ENCODE measurements around the gene SLC6A17. TPM values are rescaled to one million over a fixed set of nuclear protein-coding genes. Genes with fewer than 3 reads are reported as not detected.

Gene SLC6A17
- total and polyA plus RNA-seq, 5 experiments from 2014 or later, result not detected

DNA sequence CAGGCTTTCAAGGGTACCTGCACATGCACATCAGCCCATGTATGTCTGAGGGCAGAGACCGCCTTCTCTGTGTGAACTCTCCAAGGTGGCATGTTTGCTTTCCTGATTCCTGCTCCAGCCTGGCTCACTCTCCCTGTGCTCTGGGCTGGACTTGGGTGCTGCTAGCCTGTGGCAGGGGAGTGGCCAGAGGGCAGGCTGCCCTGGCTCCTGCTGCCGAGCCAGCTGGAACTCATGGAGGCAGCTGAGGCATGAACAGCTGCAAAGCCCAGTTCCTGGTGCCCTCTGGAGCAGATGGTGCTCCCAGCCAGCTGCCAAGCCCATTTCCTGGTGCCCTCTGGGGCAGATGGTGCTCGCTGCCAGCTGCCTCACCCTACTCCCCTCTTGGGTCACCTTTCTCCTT lies 30.5 kb upstream of the SLC6A17 start:
- Mint-ChIP-seq H3K27me3 (peaks cover 10 to 39% (median 23%) of the 10 kb centered on the region in 5 donors), H3K4me3 (no peak overlapping the region), H3K4me1 (peaks cover 0 to 7% (median 2%) of the 10 kb centered on the region in 4 donors), H3K27ac (peak overlapping the region in 1 of 10 donors; percentile 26), H3K36me3 (peaks cover 0 to 4% (median 0%) of the 10 kb centered on the region in 3 donors), H3K9me3 (peaks cover 0 to 14% (median 5%) of the 10 kb centered on the region in 9 donors)
- POLR2A ChIA-PET, result no interaction called here
- DNase-seq (peak in 1 of 10 donors; percentile 37), ATAC-seq (no peak)

DNA sequence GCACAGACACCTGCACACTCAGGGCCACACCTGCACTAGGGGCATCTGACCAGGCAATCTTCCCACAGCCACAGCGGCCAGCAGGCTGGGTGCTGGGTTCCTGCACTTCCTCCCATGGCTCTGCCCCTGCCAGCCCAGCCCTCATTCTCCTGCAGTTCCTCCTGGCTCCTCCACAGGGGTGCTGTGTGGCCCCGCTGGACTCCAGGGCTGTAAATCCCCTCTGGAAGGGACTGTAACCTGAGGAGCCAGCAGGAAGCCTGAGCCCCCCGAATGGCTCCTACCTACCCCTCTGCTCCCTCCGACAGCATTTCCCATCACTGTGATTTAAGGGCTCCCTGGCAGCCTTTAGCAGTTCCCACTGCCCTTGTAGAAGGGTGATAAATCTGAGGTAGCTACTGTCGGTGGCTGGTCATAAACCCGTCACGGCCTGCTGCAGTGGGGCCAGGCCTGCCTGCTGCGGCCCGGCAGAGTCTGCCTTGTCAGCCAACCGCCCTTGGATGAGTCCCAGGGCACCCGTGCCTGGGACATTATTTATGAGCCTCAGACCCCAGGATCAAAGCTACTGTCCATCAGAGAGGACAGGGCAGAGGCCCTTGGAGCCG lies 29.2 kb upstream of the SLC6A17 start:
- DNase-seq (no peak), ATAC-seq (no peak)
- Mint-ChIP-seq H3K9me3 (peaks cover 0 to 18% (median 9%) of the 10 kb centered on the region in 9 donors), H3K27ac (no peak overlapping the region), H3K27me3 (peaks cover 11 to 41% (median 31%) of the 10 kb centered on the region in 5 donors), H3K36me3 (peaks cover 0 to 11% (median 0%) of the 10 kb centered on the region in 3 donors), H3K4me1 (peaks cover 0 to 7% (median 2%) of the 10 kb centered on the region in 4 donors), H3K4me3 (no peak overlapping the region)
- POLR2A ChIA-PET, result no interaction called here

- Mint-ChIP-seq H3K27me3 (peaks cover 16 to 50% (median 30%) of the 10 kb centered on the region in 5 donors), H3K27ac (no peak overlapping the region), H3K4me1 (peaks cover 0 to 7% (median 2%) of the 10 kb centered on the region in 4 donors), H3K9me3 (peaks cover 0 to 24% (median 9%) of the 10 kb centered on the region in 9 donors), H3K36me3 (peaks cover 0 to 16% (median 0%) of the 10 kb centered on the region in 3 donors), H3K4me3 (no peak overlapping the region)
- no peak for ATAC-seq
- no peak for DNase-seq
- POLR2A ChIA-PET, result no interaction called here
Measured at GRCh38 chr1:110123224-110123623, 27.1 kb upstream of the SLC6A17 start.

DNA sequence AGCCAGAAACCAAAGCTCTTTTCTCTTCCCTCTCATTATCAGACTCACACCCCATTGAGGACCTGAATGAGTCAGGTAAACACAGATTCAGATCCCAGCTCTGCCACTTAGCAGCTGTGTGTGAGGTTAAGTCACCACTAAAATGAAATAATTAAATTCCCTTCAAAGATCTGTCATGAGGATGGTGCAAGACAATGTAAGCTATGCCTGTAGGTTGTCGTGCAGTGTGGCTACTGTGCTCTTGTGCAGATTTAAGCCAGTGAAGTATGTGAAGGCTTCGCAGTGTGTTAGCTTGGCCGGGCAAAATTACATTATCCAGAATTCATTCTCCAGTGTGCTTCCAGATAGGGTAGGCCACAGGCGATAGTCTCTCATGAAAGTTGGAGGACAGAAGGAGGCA lies 24.5 kb upstream of the SLC6A17 start:
- H3K4me3 Mint-ChIP-seq, result no peak overlapping the region
- ATAC-seq (no peak), DNase-seq (no peak)
- H3K4me1 Mint-ChIP-seq, result peaks cover 0 to 10% (median 3%) of the 10 kb centered on the region in 4 donors
- H3K36me3 Mint-ChIP-seq, result peaks cover 0 to 16% (median 0%) of the 10 kb centered on the region in 3 donors
- H3K27me3 Mint-ChIP-seq, result peaks cover 21 to 65% (median 32%) of the 10 kb centered on the region in 5 donors
- POLR2A ChIA-PET, result no interaction called here
- no peak overlapping the region for H3K27ac Mint-ChIP-seq
- peaks cover 0 to 24% (median 3%) of the 10 kb centered on the region in 9 donors for H3K9me3 Mint-ChIP-seq

GRCh38 chr1:110130113-110130591 lies 20.1 kb upstream of the SLC6A17 start:
- Mint-ChIP-seq H3K27ac (no peak overlapping the region), H3K4me1 (peaks cover 0 to 14% (median 3%) of the 10 kb centered on the region in 4 donors), H3K4me3 (no peak overlapping the region), H3K36me3 (peaks cover 0 to 12% (median 0%) of the 10 kb centered on the region in 3 donors), H3K9me3 (peaks cover 0 to 14% (median 0%) of the 10 kb centered on the region in 9 donors), H3K27me3 (peaks cover 16 to 82% (median 32%) of the 10 kb centered on the region in 5 donors)
- POLR2A ChIA-PET, result no interaction called here
- DNase-seq (no peak), ATAC-seq (peak; percentile 47 to 51)

DNA sequence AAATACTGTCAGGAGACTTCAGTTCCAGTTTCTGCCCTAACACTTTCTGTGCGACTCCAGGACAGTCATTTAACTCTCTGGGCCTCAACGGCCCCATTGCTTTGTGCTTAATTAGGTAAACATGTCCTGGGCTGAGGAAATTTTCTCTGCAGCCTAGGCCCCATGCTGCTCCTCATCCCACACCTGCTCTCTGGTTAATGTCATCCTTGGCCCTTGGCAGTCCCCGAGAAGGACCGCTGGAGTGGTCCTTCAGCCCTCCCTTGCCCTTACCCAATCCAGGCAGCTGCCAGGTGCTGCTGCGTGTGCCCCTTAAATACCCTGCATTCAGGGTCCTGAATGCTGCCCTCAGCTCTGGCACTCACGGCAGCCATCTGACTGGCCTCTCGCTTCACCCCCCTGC lies 19.3 kb upstream of the SLC6A17 start:
- DNase-seq, result no peak
- Mint-ChIP-seq H3K4me1 (peaks cover 0 to 14% (median 3%) of the 10 kb centered on the region in 4 donors), H3K27me3 (peaks cover 17 to 82% (median 33%) of the 10 kb centered on the region in 5 donors), H3K4me3 (no peak overlapping the region), H3K9me3 (peaks cover 0 to 6% (median 0%) of the 10 kb centered on the region in 9 donors), H3K27ac (no peak overlapping the region), H3K36me3 (peaks cover 0 to 6% (median 0%) of the 10 kb centered on the region in 3 donors)
- POLR2A ChIA-PET, result no interaction called here
- no peak for ATAC-seq

GRCh38 chr1:110132682-110133081 lies 17.6 kb upstream of the SLC6A17 start:
- Mint-ChIP-seq H3K4me1 (peaks cover 9 to 30% (median 16%) of the 10 kb centered on the region in 4 donors), H3K4me3 (no peak overlapping the region), H3K36me3 (no peaks in the 10 kb centered on the region), H3K9me3 (no peaks in the 10 kb centered on the region), H3K27me3 (peaks cover 16 to 77% (median 31%) of the 10 kb centered on the region in 5 donors), H3K27ac (peak overlapping the region in 1 of 10 donors; percentile 49)
- DNase-seq (no peak), ATAC-seq (no peak)
- POLR2A ChIA-PET, result no interaction called here

- Mint-ChIP-seq H3K27ac (no peak overlapping the region), H3K4me3 (no peak overlapping the region), H3K27me3 (peaks cover 16 to 75% (median 33%) of the 10 kb centered on the region in 5 donors), H3K4me1 (peaks cover 10 to 33% (median 17%) of the 10 kb centered on the region in 4 donors), H3K36me3 (no peaks in the 10 kb centered on the region), H3K9me3 (no peaks in the 10 kb centered on the region)
- DNase-seq, result no peak
- POLR2A ChIA-PET, result no interaction called here
- ATAC-seq, result no peak
Measured at GRCh38 chr1:110133436-110133835, 16.9 kb upstream of the SLC6A17 start.

GRCh38 chr1:110134050-110134595 lies 16.2 kb upstream of the SLC6A17 start:
- POLR2A ChIA-PET, result no interaction called here
- Mint-ChIP-seq H3K4me1 (peaks cover 10 to 33% (median 17%) of the 10 kb centered on the region in 4 donors), H3K9me3 (no peaks in the 10 kb centered on the region), H3K27me3 (peaks cover 11 to 73% (median 34%) of the 10 kb centered on the region in 5 donors), H3K36me3 (no peaks in the 10 kb centered on the region), H3K4me3 (no peak overlapping the region), H3K27ac (no peak overlapping the region)
- ATAC-seq, result no peak
- no peak for DNase-seq

- ATAC-seq, result no peak
- no peak overlapping the region for H3K27ac Mint-ChIP-seq
- POLR2A ChIA-PET, result no interaction called here
- H3K36me3 Mint-ChIP-seq, result no peaks in the 10 kb centered on the region
- DNase-seq, result no peak
- H3K27me3 Mint-ChIP-seq, result peaks cover 15 to 68% (median 38%) of the 10 kb centered on the region in 5 donors
- H3K4me3 Mint-ChIP-seq, result no peak overlapping the region
- peaks cover 10 to 30% (median 17%) of the 10 kb centered on the region in 4 donors for H3K4me1 Mint-ChIP-seq
- H3K9me3 Mint-ChIP-seq, result no peaks in the 10 kb centered on the region
Measured at GRCh38 chr1:110135246-110135645, 15.0 kb upstream of the SLC6A17 start.

DNA sequence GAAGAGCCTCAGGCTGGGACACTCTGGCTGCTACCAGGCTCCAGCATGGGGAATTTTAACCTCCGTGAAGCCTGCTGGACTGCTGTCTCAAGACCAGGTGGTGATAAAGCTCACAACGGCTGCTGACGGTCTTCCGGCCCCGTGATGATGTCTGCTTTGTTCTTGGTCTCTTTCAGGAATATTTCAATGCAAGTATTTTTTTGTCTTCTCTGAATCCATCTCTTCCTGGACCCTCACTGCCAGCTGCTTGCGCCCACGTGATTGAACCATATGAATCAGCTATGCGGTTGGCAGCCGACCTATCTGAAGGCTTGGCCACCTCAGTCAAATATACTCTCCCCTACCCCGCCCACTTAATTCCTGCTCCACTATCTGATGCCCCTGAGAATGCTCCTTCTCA lies 14.6 kb upstream of the SLC6A17 start:
- H3K4me3 Mint-ChIP-seq, result no peak overlapping the region
- no peak overlapping the region for H3K27ac Mint-ChIP-seq
- H3K9me3 Mint-ChIP-seq, result no peaks in the 10 kb centered on the region
- H3K36me3 Mint-ChIP-seq, result no peaks in the 10 kb centered on the region
- POLR2A ChIA-PET, result no interaction called here
- peaks cover 17 to 64% (median 35%) of the 10 kb centered on the region in 5 donors for H3K27me3 Mint-ChIP-seq
- ATAC-seq, result no peak
- H3K4me1 Mint-ChIP-seq, result peaks cover 10 to 26% (median 15%) of the 10 kb centered on the region in 4 donors
- DNase-seq, result no peak

DNA sequence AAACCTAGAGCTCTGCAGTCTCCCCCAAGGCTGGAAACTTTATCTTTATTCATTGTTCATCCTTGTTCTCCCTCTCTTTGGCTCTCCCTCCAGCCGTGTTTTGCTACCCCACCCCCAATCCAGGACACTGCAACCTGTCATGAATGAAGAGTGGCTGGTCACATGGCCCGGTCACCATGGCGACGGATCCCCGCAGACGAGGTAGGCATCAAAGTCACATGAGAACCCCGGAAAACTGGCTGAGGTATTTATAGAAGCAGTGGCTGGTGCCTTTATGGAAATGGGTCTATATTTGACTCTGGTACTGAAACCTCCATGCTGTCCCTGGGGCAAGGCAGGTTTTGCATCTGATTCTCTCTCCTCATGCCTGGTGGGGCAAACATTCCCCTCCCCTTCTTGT lies 13.4 kb upstream of the SLC6A17 start:
- peaks cover 10 to 19% (median 14%) of the 10 kb centered on the region in 4 donors for H3K4me1 Mint-ChIP-seq
- H3K27me3 Mint-ChIP-seq, result peaks cover 24 to 51% (median 35%) of the 10 kb centered on the region in 5 donors
- POLR2A ChIA-PET, result no interaction called here
- H3K27ac Mint-ChIP-seq, result peak overlapping the region in 3 of 10 donors; percentile 7 to 74 (median 55)
- DNase-seq (peak in 8 of 10 donors; percentile 8 to 74 (median 27)), ATAC-seq (peak; percentile 46 to 71)
- no peaks in the 10 kb centered on the region for H3K9me3 Mint-ChIP-seq
- H3K36me3 Mint-ChIP-seq, result no peaks in the 10 kb centered on the region
- H3K4me3 Mint-ChIP-seq, result peak overlapping the region in 4 of 10 donors; percentile 12 to 60 (median 26)

DNA sequence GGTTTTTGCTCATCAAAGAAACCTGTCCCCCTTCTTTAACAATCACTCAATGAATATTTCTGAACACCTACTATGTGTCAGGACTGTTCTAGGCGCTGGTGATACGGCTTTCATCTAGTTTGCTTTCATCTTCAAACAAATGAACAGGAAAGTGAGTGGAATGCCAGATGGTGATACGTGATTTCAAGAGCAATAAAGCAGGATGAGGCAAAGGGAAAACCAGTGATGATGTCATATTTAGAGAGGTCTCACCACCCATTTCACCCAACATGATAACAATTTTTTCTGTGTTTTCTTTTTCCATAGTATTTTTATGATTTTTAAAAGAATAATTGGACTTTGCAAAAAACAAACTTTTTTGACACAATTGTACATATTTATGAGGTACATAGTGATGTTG lies 11.3 kb upstream of the SLC6A17 start:
- Mint-ChIP-seq H3K4me1 (peaks cover 10 to 19% (median 14%) of the 10 kb centered on the region in 4 donors), H3K4me3 (no peak overlapping the region), H3K9me3 (no peaks in the 10 kb centered on the region), H3K27me3 (peaks cover 27 to 46% (median 37%) of the 10 kb centered on the region in 5 donors), H3K27ac (no peak overlapping the region), H3K36me3 (no peaks in the 10 kb centered on the region)
- POLR2A ChIA-PET, result no interaction called here
- ATAC-seq (no peak), DNase-seq (no peak)
